Stimulated activated CD4-positive, alpha-beta T cell treated with anti-CD3 and anti-CD28 coated beads, Interleukin-4, amount 100 ng/mL, for 4 hours (primary cell): Measurements from ENCODE around the gene UCN3.

Source experiments
- DNase-seq, 2 experiments: peaks; one replicate each; pipeline ENCODE4 v3.0.0-alpha.2; 2020

The UCN3 gene

GRCh38 chr10:5364890-5365338 lies at the start of gene UCN3:
UCN3 (plus strand) TSS chr10:5364966; CDS start chr10:5373721, 8,755 bp downstream.
- no peak for DNase-seq

- peak; percentile 72 to 91 for DNase-seq
These were observed 47.1 kb upstream of the UCN3 start for GRCh38 chr10:5317547-5318107.

GRCh38 chr10:5318148-5318547 lies 46.6 kb upstream of the UCN3 start:
- no peak for DNase-seq

- no peak for DNase-seq
These were observed 44.9 kb upstream of the UCN3 start for GRCh38 chr10:5319863-5320262.

GRCh38 chr10:5321273-5321672 lies 43.5 kb upstream of the UCN3 start:
- no peak for DNase-seq

GRCh38 chr10:5323446-5323845 lies 41.3 kb upstream of the UCN3 start:
- DNase-seq = no peak

- DNase-seq = no peak
These were observed 39.7 kb upstream of the UCN3 start for GRCh38 chr10:5325076-5325475.

GRCh38 chr10:5334196-5334880 lies 30.4 kb upstream of the UCN3 start:
- DNase-seq = no peak

GRCh38 chr10:5338010-5338409 lies 26.8 kb upstream of the UCN3 start:
- DNase-seq = no peak

- no peak for DNase-seq
These were observed 21.7 kb upstream of the UCN3 start for GRCh38 chr10:5343092-5343491.

- DNase-seq = no peak
These were observed 21.2 kb upstream of the UCN3 start for GRCh38 chr10:5343561-5343960.

- no peak for DNase-seq
These were observed 20.8 kb upstream of the UCN3 start for GRCh38 chr10:5343979-5344378.

- no peak for DNase-seq
These were observed 20.0 kb upstream of the UCN3 start for GRCh38 chr10:5344746-5345145.

GRCh38 chr10:5346881-5347280 lies 17.9 kb upstream of the UCN3 start:
- no peak for DNase-seq

- no peak for DNase-seq
These were observed 15.4 kb upstream of the UCN3 start for GRCh38 chr10:5349362-5349761.

GRCh38 chr10:5354068-5354467 lies 10.7 kb upstream of the UCN3 start:
- no peak for DNase-seq

- no peak for DNase-seq
These were observed 9.0 kb upstream of the UCN3 start for GRCh38 chr10:5355594-5356301.

- no peak for DNase-seq
These were observed 8.4 kb upstream of the UCN3 start for GRCh38 chr10:5356302-5356763.

- DNase-seq = no peak
These were observed 4.3 kb upstream of the UCN3 start for GRCh38 chr10:5360318-5360915.

- no peak for DNase-seq
These were observed 2.8 kb upstream of the UCN3 start for GRCh38 chr10:5361966-5362365.

- DNase-seq = no peak
These were observed 1.9 kb upstream of the UCN3 start for GRCh38 chr10:5362873-5363272.

- DNase-seq = no peak
These were observed 392 bp upstream of the UCN3 start for GRCh38 chr10:5364374-5364773.

- DNase-seq = no peak
These were observed 1.2 kb downstream of the UCN3 start for GRCh38 chr10:5365928-5366327.
